ENCODE results near the gene SWSAP1. TPM values are rescaled to one million over a fixed set of nuclear protein-coding genes. Genes with fewer than 3 reads are reported as not detected.

SWSAP1 gene
- total and polyA plus RNA-seq, 2 experiments from 2014 or later: 2.1 to 6.1 TPM

DNA sequence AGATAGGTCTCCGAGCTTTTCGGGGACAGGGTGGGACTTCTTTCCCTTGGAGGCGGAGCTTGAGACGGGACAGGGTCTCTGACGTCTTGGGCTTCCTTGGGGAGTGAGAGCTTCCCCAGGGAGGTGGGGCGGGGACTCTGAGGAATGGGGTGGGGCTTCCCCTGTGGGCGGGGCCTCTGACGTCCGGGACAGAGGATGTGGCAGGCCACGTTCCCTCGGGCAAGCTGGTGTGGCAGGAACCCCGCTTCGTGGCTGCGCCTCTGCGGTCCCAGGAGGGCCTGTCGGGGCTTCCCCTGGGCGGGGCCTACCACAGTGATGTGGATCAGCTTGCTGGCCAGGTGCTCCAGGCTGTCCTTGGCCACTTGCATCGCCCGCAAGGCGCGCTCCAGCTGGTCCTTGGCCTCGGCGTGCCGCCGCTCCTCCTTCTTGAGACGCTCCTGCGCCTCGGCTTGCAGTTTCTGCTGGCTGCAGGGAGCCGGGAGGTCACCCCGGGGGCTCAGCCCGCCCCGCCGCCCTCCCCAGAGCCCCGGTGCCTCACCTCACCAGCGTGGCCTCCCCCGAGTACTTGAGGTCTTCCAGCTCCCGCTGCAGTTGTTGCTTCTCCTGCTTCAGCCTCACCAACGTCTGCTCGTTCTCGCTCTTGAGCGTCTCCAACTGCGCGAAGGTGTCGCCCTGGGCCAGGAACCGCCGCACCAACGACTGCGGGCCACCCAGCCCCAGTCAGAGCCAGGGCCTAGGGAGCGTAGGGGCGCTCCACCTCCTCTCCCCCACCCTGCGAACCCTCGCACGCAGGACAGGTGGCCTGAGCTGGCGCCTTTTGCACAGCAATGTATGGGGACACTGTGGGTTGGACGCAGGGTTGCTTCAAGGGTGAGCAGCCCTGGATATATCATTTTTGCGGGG, 47.9 kb downstream of the SWSAP1 start:
- TF ChIP-seq, protein P1, sequence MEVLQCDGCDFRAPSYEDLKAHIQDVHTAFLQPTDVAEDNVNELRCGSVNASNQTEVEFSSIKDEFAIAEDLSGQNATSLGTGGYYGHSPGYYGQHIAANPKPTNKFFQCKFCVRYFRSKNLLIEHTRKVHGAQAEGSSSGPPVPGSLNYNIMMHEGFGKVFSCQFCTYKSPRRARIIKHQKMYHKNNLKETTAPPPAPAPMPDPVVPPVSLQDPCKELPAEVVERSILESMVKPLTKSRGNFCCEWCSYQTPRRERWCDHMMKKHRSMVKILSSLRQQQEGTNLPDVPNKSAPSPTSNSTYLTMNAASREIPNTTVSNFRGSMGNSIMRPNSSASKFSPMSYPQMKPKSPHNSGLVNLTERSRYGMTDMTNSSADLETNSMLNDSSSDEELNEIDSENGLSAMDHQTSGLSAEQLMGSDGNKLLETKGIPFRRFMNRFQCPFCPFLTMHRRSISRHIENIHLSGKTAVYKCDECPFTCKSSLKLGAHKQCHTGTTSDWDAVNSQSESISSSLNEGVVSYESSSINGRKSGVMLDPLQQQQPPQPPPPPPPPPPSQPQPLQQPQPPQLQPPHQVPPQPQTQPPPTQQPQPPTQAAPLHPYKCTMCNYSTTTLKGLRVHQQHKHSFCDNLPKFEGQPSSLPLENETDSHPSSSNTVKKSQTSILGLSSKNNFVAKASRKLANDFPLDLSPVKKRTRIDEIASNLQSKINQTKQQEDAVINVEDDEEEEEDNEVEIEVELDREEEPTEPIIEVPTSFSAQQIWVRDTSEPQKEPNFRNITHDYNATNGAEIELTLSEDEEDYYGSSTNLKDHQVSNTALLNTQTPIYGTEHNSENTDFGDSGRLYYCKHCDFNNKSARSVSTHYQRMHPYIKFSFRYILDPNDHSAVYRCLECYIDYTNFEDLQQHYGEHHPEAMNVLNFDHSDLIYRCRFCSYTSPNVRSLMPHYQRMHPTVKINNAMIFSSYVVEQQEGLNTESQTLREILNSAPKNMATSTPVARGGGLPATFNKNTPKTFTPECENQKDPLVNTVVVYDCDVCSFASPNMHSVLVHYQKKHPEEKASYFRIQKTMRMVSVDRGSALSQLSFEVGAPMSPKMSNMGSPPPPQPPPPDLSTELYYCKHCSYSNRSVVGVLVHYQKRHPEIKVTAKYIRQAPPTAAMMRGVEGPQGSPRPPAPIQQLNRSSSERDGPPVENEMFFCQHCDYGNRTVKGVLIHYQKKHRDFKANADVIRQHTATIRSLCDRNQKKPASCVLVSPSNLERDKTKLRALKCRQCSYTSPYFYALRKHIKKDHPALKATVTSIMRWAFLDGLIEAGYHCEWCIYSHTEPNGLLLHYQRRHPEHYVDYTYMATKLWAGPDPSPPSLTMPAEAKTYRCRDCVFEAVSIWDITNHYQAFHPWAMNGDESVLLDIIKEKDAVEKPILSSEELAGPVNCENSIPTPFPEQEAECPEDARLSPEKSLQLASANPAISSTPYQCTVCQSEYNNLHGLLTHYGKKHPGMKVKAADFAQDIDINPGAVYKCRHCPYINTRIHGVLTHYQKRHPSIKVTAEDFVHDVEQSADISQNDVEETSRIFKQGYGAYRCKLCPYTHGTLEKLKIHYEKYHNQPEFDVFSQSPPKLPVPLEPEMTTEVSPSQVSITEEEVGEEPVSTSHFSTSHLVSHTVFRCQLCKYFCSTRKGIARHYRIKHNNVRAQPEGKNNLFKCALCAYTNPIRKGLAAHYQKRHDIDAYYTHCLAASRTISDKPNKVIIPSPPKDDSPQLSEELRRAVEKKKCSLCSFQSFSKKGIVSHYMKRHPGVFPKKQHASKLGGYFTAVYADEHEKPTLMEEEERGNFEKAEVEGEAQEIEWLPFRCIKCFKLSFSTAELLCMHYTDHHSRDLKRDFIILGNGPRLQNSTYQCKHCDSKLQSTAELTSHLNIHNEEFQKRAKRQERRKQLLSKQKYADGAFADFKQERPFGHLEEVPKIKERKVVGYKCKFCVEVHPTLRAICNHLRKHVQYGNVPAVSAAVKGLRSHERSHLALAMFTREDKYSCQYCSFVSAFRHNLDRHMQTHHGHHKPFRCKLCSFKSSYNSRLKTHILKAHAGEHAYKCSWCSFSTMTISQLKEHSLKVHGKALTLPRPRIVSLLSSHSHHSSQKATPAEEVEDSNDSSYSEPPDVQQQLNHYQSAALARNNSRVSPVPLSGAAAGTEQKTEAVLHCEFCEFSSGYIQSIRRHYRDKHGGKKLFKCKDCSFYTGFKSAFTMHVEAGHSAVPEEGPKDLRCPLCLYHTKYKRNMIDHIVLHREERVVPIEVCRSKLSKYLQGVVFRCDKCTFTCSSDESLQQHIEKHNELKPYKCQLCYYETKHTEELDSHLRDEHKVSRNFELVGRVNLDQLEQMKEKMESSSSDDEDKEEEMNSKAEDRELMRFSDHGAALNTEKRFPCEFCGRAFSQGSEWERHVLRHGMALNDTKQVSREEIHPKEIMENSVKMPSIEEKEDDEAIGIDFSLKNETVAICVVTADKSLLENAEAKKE (CRISPR knock-in tag; IDR thresholded peaks at IDR 0.05): no peak
- TF ChIP-seq CREB1 (CRISPR knock-in tag; IDR thresholded peaks at IDR 0.05; ENCODE audit: low read depth) (peak; percentile 41; the same call in 1 of the 2 replicates), STAT1 (IDR thresholded peaks at IDR 0.05; ENCODE audit: unreplicated experiment) (no peak), NANOG (IDR thresholded peaks at IDR 0.05; ENCODE audit: borderline replicate concordance) (no peak), EZH2 (IDR thresholded peaks at IDR 0.05; ENCODE audit: low read depth, unreplicated experiment) (no peak), ZNF331 (CRISPR knock-in tag; IDR thresholded peaks at IDR 0.05; ENCODE audit: low read depth) (no peak), EZH2phosphoT487 (IDR thresholded peaks at IDR 0.05; ENCODE audit: unreplicated experiment) (no peak), JUNB (IDR thresholded peaks at IDR 0.05; ENCODE audit: unreplicated experiment) (no peak), ZNF114 (CRISPR knock-in tag; IDR thresholded peaks at IDR 0.05) (no peak), POLR2AphosphoS5 (IDR thresholded peaks at IDR 0.05; ENCODE audit: low read depth) (peak; percentile 44)
- TF ChIP-seq, protein P2, sequence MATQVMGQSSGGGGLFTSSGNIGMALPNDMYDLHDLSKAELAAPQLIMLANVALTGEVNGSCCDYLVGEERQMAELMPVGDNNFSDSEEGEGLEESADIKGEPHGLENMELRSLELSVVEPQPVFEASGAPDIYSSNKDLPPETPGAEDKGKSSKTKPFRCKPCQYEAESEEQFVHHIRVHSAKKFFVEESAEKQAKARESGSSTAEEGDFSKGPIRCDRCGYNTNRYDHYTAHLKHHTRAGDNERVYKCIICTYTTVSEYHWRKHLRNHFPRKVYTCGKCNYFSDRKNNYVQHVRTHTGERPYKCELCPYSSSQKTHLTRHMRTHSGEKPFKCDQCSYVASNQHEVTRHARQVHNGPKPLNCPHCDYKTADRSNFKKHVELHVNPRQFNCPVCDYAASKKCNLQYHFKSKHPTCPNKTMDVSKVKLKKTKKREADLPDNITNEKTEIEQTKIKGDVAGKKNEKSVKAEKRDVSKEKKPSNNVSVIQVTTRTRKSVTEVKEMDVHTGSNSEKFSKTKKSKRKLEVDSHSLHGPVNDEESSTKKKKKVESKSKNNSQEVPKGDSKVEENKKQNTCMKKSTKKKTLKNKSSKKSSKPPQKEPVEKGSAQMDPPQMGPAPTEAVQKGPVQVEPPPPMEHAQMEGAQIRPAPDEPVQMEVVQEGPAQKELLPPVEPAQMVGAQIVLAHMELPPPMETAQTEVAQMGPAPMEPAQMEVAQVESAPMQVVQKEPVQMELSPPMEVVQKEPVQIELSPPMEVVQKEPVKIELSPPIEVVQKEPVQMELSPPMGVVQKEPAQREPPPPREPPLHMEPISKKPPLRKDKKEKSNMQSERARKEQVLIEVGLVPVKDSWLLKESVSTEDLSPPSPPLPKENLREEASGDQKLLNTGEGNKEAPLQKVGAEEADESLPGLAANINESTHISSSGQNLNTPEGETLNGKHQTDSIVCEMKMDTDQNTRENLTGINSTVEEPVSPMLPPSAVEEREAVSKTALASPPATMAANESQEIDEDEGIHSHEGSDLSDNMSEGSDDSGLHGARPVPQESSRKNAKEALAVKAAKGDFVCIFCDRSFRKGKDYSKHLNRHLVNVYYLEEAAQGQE (IDR thresholded peaks at IDR 0.05; ENCODE audit: unreplicated experiment): peak; percentile 28
- TF ChIP-seq, protein P3, sequence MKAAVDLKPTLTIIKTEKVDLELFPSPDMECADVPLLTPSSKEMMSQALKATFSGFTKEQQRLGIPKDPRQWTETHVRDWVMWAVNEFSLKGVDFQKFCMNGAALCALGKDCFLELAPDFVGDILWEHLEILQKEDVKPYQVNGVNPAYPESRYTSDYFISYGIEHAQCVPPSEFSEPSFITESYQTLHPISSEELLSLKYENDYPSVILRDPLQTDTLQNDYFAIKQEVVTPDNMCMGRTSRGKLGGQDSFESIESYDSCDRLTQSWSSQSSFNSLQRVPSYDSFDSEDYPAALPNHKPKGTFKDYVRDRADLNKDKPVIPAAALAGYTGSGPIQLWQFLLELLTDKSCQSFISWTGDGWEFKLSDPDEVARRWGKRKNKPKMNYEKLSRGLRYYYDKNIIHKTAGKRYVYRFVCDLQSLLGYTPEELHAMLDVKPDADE (IDR thresholded peaks at IDR 0.05): peak; percentile 60; the same call in 1 of the 2 replicates
- TF ChIP-seq, protein P4, sequence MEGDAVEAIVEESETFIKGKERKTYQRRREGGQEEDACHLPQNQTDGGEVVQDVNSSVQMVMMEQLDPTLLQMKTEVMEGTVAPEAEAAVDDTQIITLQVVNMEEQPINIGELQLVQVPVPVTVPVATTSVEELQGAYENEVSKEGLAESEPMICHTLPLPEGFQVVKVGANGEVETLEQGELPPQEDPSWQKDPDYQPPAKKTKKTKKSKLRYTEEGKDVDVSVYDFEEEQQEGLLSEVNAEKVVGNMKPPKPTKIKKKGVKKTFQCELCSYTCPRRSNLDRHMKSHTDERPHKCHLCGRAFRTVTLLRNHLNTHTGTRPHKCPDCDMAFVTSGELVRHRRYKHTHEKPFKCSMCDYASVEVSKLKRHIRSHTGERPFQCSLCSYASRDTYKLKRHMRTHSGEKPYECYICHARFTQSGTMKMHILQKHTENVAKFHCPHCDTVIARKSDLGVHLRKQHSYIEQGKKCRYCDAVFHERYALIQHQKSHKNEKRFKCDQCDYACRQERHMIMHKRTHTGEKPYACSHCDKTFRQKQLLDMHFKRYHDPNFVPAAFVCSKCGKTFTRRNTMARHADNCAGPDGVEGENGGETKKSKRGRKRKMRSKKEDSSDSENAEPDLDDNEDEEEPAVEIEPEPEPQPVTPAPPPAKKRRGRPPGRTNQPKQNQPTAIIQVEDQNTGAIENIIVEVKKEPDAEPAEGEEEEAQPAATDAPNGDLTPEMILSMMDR (conservative IDR thresholded peaks at IDR 0.05; ENCODE audit: low read depth in 2 of 2): no peak
- H3K36me3 ChIP-seq (ENCODE audit: insufficient read depth): no peaks in the 10 kb centered on the region
- H3K9me2 ChIP-seq (ENCODE audit: insufficient read depth): no peaks in the 10 kb centered on the region
- no peaks in the 10 kb centered on the region for H3K79me2 ChIP-seq (replicated peaks; ENCODE audit: insufficient read depth)
- H3K27ac Mint-ChIP-seq: peak overlapping the region; percentile 93
- H3K27me3 Mint-ChIP-seq (ENCODE audit: insufficient read depth, low read depth, poor library complexity): peaks cover 45% of the 10 kb centered on the region
- H3K4me1 ChIP-seq (ENCODE audit: insufficient read depth): peaks cover 29% of the 10 kb centered on the region
- no peaks in the 10 kb centered on the region for H4K20me1 ChIP-seq (replicated peaks; ENCODE audit: insufficient read depth)
- no peaks in the 10 kb centered on the region for H3K36me3 Mint-ChIP-seq (ENCODE audit: low read depth)
- H3K4me3 ChIP-seq: peak overlapping the region; percentile 90
- H3K27ac ChIP-seq (ENCODE audit: low read depth): peak overlapping the region; percentile 53; the same call in 1 of the 2 replicates
- peak overlapping the region; percentile 100 for H3K4me2 ChIP-seq
- H3K9me3 Mint-ChIP-seq: peaks cover 2% of the 10 kb centered on the region; the same call in 1 of the 3 replicates
- peaks cover 45% of the 10 kb centered on the region for H3K27me3 ChIP-seq (ENCODE audit: insufficient read depth)
- H3K4me3 Mint-ChIP-seq: peak overlapping the region; percentile 82
- H2AFZ ChIP-seq: peak overlapping the region; percentile 92
- ATAC-seq (peak; percentile 26), DNase-seq (ENCODE audit: low spot score) (peak; percentile 98)
- peaks cover 18% of the 10 kb centered on the region for H3K4me1 Mint-ChIP-seq
- peaks cover 23% of the 10 kb centered on the region for H3F3A ChIP-seq (replicated peaks; ENCODE audit: low read depth)

Data from GM23338 (cell line).